Measurements from ENCODE around the gene MTCP1. TPM values are rescaled to one million over a fixed set of nuclear protein-coding genes. Genes with fewer than 3 reads are reported as not detected.

MTCP1 gene
- total and polyA plus RNA-seq, 9 of the 15 experiments (the other 6 are each of a cell fraction or from before 2014, with no cell fraction given), result 12.7 to 28.0 (median 22.9) TPM

DNA sequence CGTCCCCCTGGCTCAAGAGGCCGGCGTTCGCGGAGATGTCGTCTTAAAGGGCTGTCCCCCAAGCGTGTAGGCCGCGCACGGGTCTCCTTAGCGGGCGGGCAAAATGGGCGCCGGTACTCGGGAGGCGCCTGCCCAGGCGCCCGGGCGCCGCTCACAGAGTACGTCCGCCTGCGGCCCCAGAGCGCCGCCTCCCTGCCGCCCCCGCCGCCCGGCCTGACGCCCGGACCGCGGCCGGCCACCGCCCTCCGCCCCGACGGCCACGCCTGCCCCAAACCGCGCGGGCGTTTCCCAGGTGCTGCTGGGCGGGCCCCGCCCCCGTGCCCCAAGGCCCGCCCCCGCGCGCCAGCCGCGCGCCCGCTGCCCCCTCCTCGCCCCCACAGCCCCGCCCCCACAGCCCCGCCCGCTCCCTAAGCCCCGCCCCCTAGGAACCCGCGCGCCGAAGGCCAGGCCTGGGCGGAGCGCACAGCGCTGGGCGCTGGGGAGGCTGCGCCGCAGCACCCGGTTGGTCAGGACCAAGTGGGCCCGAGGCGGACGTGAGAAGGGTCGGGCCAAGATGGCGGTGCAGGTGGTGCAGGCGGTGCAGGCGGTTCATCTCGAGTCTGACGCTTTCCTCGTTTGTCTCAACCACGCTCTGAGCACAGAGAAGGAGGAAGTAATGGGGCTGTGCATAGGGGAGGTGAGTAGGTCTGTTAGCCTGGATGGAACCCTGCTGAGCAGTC is at the start of gene MTCP1, which contains the start of the genes BRCC3 and CMC4 (continued):
- no peak for TF ChIP-seq FOXO4 (CRISPR knock-in tag; IDR thresholded peaks at IDR 0.05)
- TF ChIP-seq, protein P1, sequence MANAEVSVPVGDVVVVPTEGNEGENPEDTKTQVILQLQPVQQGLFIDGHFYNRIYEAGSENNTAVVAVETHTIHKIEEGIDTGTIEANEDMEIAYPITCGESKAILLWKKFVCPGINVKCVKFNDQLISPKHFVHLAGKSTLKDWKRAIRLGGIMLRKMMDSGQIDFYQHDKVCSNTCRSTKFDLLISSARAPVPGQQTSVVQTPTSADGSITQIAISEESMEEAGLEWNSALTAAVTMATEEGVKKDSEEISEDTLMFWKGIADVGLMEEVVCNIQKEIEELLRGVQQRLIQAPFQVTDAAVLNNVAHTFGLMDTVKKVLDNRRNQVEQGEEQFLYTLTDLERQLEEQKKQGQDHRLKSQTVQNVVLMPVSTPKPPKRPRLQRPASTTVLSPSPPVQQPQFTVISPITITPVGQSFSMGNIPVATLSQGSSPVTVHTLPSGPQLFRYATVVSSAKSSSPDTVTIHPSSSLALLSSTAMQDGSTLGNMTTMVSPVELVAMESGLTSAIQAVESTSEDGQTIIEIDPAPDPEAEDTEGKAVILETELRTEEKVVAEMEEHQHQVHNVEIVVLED (CRISPR knock-in tag; IDR thresholded peaks at IDR 0.05), result peak; percentile 31; the same call in 1 of the 2 replicates
- TF ChIP-seq JUND (IDR thresholded peaks at IDR 0.05; ENCODE audit: borderline replicate concordance, low read depth, low read length), result no peak; the same call in 1 of the 2 replicates
- no peak for TF ChIP-seq JUND (tag; IDR thresholded peaks at IDR 0.05; ENCODE audit: borderline replicate concordance, low read depth, low read length)
- no peak for TF ChIP-seq STAT5B (CRISPR knock-in tag; IDR thresholded peaks at IDR 0.05)
- TF ChIP-seq ZNF766 (CRISPR knock-in tag; conservative IDR thresholded peaks at IDR 0.05), result no peak
- TF ChIP-seq WHSC1 (IDR thresholded peaks at IDR 0.05; ENCODE audit: low read length), result no peak
- TF ChIP-seq NFXL1 (CRISPR knock-in tag; IDR thresholded peaks at IDR 0.05), result no peak
- peak in 1 of 2 experiments; percentile 53; a peak in 2 of 4 replicates for TF ChIP-seq HDAC1 (IDR thresholded peaks at IDR 0.05)
- no peak for TF ChIP-seq GTF2A2 (tag; IDR thresholded peaks at IDR 0.05)
- TF ChIP-seq, protein P2, sequence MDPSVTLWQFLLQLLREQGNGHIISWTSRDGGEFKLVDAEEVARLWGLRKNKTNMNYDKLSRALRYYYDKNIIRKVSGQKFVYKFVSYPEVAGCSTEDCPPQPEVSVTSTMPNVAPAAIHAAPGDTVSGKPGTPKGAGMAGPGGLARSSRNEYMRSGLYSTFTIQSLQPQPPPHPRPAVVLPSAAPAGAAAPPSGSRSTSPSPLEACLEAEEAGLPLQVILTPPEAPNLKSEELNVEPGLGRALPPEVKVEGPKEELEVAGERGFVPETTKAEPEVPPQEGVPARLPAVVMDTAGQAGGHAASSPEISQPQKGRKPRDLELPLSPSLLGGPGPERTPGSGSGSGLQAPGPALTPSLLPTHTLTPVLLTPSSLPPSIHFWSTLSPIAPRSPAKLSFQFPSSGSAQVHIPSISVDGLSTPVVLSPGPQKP (CRISPR knock-in tag; IDR thresholded peaks at IDR 0.05), result no peak
- TF ChIP-seq MTA2 (IDR thresholded peaks at IDR 0.05; ENCODE audit: low read depth), result no peak
- TF ChIP-seq ZNF324 (CRISPR knock-in tag; IDR thresholded peaks at IDR 0.05), result no peak
- no peak for TF ChIP-seq SNAPC5 (CRISPR knock-in tag; IDR thresholded peaks at IDR 0.05)
- TF ChIP-seq NR4A1 (CRISPR knock-in tag; IDR thresholded peaks at IDR 0.05), result no peak
- TF ChIP-seq NR4A1 (tag; IDR thresholded peaks at IDR 0.05), result no peak
- no peak for TF ChIP-seq MYNN (IDR thresholded peaks at IDR 0.05)
- TF ChIP-seq MYNN (CRISPR knock-in tag; IDR thresholded peaks at IDR 0.05), result no peak
- TF ChIP-seq TAL1 (IDR thresholded peaks at IDR 0.05), result no peak
